HFFc6 (cell line): ENCODE results near the gene RBBP6. TPM values are rescaled to one million over a fixed set of nuclear protein-coding genes. Genes with fewer than 3 reads are reported as not detected.

Source experiments
- DNase-seq: peaks from one replicate; pipeline ENCODE4 v3.0.0-alpha.2; 2018
- H3K27ac Mint-ChIP-seq: 2 replicates; pipeline ENCODE4 v1.8.0; 2020; ENCODE audit warnings: mild to moderate bottlenecking, mixed read lengths
- H3K27me3 Mint-ChIP-seq: 2 replicates; pipeline ENCODE4 v1.8.0; 2021; ENCODE audit warnings: mild to moderate bottlenecking, moderate library complexity, mixed read lengths; ENCODE audit not compliant: insufficient read depth
- H3K36me3 Mint-ChIP-seq: 2 replicates; pipeline ENCODE4 v1.8.0; 2021; ENCODE audit warnings: low read depth, mixed read lengths
- H3K4me1 Mint-ChIP-seq: 2 replicates; pipeline ENCODE4 v1.8.0; 2020; ENCODE audit warnings: low read depth, mixed read lengths
- H3K4me3 Mint-ChIP-seq: 2 replicates; pipeline ENCODE4 v1.8.0; 2020; ENCODE audit warnings: mild to moderate bottlenecking, moderate library complexity, mixed read lengths
- H3K9me3 Mint-ChIP-seq: 2 replicates; pipeline ENCODE4 v1.8.0; 2020; ENCODE audit warnings: mild to moderate bottlenecking, mixed read lengths
- total RNA-seq, 6 experiments: library from RNA; stranded (reverse); fragmentation: NEBNext Ultra II Directional; extraction: Animal tissue kit (Norgen Biotek cat#: 25700); gene quantifications; 2 replicates in 1 of 6; 3 replicates in 5 of 6; pipeline ENCODE4 v1.2.3, GENCODE V29; 2021
- TF ChIP-seq, protein P1 (sequence below): fragments of 200-600 bp; sonication (generic); IDR thresholded peaks from 2 replicates; pipeline ENCODE4 v1.5.0; 2021; ENCODE audit warnings: antibody characterized with exemption, mild to moderate bottlenecking

The RBBP6 gene
- total RNA-seq, 6 experiments from 2014 or later = 25.5 to 31.1 (median 29.4) TPM

DNA sequence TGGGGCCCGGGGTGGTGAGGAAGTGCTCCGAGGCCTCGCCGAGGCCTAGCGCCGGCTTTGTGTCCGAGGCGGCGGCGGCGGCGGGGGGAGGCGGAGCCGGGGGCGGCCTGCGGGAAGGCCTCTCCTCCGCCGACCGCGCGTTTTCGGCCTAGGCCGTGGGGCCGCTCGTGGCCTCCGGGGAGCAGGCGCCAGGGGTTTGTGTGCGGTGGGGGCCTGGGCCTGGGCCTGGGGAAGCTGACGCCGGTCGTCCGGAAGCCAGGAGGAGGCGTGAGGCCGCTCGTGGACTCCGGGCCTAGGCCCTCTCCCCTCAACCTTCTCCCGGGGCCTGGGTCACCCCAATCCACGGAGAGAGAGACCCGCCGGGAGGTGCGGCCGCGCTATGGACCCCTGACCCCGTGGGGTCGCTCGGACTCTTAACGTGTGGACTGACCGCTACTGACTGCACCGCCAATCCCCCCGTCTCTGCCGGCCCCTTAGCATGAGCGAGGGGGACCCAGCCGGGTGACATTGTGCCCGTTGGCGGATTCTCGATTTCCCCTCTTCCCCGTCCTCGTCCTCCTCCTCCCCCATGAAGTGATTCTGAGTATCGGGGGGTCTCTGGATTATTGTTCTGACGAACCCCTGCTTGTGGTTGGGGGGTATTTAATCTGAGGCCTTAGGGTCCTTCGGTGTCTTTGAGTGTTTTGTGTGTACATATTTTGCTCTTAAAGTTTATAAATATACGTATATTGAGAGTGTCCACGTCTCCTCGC, 660 bp downstream of the RBBP6 start:
- Mint-ChIP-seq H3K27me3 (peaks cover 2% of the 10 kb centered on the region; the same call in 1 of the 2 replicates), H3K36me3 (peaks cover 26% of the 10 kb centered on the region), H3K4me3 (peak overlapping the region; percentile 99), H3K4me1 (peaks cover 46% of the 10 kb centered on the region), H3K9me3 (no peaks in the 10 kb centered on the region), H3K27ac (peak overlapping the region; percentile 100)
- DNase-seq = no peak
- TF ChIP-seq, protein P1, sequence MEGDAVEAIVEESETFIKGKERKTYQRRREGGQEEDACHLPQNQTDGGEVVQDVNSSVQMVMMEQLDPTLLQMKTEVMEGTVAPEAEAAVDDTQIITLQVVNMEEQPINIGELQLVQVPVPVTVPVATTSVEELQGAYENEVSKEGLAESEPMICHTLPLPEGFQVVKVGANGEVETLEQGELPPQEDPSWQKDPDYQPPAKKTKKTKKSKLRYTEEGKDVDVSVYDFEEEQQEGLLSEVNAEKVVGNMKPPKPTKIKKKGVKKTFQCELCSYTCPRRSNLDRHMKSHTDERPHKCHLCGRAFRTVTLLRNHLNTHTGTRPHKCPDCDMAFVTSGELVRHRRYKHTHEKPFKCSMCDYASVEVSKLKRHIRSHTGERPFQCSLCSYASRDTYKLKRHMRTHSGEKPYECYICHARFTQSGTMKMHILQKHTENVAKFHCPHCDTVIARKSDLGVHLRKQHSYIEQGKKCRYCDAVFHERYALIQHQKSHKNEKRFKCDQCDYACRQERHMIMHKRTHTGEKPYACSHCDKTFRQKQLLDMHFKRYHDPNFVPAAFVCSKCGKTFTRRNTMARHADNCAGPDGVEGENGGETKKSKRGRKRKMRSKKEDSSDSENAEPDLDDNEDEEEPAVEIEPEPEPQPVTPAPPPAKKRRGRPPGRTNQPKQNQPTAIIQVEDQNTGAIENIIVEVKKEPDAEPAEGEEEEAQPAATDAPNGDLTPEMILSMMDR = no peak

DNA sequence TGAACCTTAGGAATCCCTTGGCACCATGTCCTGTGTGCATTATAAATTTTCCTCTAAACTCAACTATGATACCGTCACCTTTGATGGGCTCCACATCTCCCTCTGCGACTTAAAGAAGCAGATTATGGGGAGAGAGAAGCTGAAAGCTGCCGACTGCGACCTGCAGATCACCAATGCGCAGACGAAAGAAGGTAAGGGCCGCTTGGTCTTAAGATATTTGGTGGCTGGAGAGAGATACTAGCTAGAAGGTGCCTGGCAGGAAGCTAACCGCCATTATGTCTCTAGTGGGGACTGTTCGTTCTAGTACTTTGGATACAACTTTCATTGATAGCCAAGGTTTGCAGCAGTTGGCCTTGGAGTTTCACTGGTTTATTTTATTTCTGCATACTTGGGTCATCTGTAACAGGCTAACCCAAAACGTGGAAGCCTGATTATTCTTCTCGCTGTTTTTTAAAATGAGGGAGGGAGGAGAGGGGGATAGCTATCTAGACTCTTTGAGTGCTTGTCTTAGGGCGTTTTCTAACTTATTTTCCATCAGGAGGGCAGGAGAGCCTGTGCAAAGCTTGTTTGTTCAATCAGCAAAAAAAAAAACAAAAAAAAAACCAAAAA, 1.3 kb downstream of the RBBP6 start:
- DNase-seq = peak; percentile 7
- peak overlapping the region; percentile 93 for H3K27ac Mint-ChIP-seq
- TF ChIP-seq, protein P1 = no peak
- peaks cover 2% of the 10 kb centered on the region; the same call in 1 of the 2 replicates for H3K27me3 Mint-ChIP-seq
- H3K36me3 Mint-ChIP-seq = peaks cover 31% of the 10 kb centered on the region
- H3K4me1 Mint-ChIP-seq = peaks cover 52% of the 10 kb centered on the region
- H3K4me3 Mint-ChIP-seq = peak overlapping the region; percentile 95
- no peaks in the 10 kb centered on the region for H3K9me3 Mint-ChIP-seq

DNA sequence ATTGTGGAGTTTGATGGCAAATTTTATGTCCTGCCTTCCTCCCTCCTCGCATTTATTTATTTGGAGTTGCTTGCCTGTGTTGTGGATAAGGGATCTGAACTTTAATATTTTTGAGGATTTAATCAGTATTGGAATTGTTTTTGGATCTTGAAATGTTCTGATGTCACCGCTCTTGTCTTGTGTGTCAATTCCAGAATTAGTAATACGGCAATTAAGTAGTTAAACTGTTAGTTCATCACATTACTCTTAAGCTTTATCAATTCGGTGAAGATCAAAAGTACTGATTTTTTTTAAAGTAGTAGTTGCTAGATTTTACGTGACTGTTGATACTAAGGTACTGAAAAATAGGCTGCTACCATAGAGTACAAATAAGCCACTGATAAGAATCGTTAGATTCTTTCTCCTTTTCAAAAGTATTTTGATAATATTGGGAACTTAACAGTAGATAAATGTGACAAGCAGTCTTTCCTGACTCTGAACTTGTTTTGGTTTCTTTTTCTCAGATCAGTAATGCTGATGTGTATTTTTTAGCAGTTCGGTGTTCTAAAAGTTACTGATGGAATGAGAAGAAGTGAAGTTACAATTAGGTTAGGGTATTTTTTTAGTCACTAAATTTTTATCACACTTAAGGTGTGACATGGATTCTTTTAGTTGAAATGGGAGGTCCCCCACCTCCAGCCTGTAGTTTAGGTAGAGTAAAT, 2.0 kb downstream of the RBBP6 start:
- DNase-seq = no peak
- H3K4me3 Mint-ChIP-seq = peak overlapping the region; percentile 95
- no peaks in the 10 kb centered on the region for H3K9me3 Mint-ChIP-seq

DNA sequence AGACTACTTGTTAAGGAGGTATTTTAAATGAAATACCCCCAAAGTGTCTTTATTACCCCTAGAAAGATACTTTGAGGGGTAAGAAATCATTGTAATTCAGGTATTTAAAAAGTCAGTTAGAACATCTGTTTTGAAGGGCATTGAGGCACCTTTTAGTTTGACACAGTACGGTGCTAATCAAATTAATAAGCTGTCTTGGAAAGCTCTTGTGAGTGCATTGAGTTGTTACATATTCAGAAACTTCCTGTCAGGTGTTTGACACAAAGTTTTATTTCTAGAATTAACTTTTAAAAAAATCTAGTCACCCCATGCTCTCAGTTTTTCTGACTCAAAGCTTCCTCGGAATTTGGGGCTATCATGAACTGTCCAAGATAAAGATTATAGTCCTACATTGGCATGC, 4.6 kb downstream of the RBBP6 start:
- Mint-ChIP-seq H3K4me3 (peak overlapping the region; percentile 95; the same call in 1 of the 2 replicates), H3K27me3 (peaks cover 2% of the 10 kb centered on the region; the same call in 1 of the 2 replicates), H3K4me1 (peaks cover 44% of the 10 kb centered on the region), H3K27ac (no peak overlapping the region), H3K36me3 (peaks cover 39% of the 10 kb centered on the region), H3K9me3 (no peaks in the 10 kb centered on the region)
- DNase-seq = no peak
- TF ChIP-seq, protein P1 = no peak

More for the DNA sequence above, 2.0 kb downstream of the RBBP6 start:
- TF ChIP-seq, protein P1 = no peak
- peaks cover 2% of the 10 kb centered on the region; the same call in 1 of the 2 replicates for H3K27me3 Mint-ChIP-seq
- peaks cover 32% of the 10 kb centered on the region for H3K36me3 Mint-ChIP-seq
- peak overlapping the region; percentile 93 for H3K27ac Mint-ChIP-seq
- peaks cover 53% of the 10 kb centered on the region for H3K4me1 Mint-ChIP-seq

DNA sequence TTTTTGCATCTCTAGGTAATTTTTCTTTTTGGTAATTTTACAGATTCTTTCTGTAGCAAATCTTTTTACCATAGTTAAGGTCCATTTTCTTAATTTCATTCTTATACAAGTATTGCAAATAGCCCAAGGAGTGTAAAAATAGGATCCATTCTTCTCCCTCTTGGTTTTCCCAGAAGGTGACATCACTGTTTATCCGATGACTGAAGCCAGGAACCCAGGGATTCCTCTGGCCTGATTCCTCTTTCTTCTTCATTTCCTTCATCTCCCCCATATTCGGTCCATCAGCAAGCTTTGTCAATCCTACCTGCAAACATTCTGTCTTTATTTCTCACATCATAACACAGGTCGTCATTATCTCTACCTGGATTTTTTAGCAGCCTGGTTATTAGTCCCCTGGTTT, 5.3 kb downstream of the RBBP6 start:
- Mint-ChIP-seq H3K27me3 (no peaks in the 10 kb centered on the region), H3K4me3 (peak overlapping the region; percentile 6; the same call in 1 of the 2 replicates), H3K36me3 (peaks cover 43% of the 10 kb centered on the region), H3K9me3 (no peaks in the 10 kb centered on the region), H3K27ac (peak overlapping the region; percentile 41), H3K4me1 (peaks cover 50% of the 10 kb centered on the region)
- TF ChIP-seq, protein P1 = no peak
- DNase-seq = no peak
